Keratinocyte (primary cell): Measurements from ENCODE around the gene TADA3.

Source experiments
- EZH2 ChIP-seq: IDR thresholded peaks from one replicate; pipeline ENCODE4 v1.6.1; 2012; ENCODE audit warnings: inconsistent platforms, mild to moderate bottlenecking, low read length, moderate library complexity
- TF ChIP-seq, protein P1 (sequence below), 3 experiments: IDR thresholded peaks in 1 of 3; conservative IDR thresholded peaks in 1 of 3; optimal IDR thresholded peaks in 1 of 3; 2 replicates in 2 of 3; 3 replicates in 1 of 3; pipeline versions ENCODE3 to v1.5.1; 2011; ENCODE audit warnings: low read length in 3 of 3, mild to moderate bottlenecking in 3 of 3, moderate library complexity in 2 of 3, control low read depth in 1 of 3, inconsistent platforms in 1 of 3; ENCODE audit not compliant: insufficient read depth in 2 of 3; ENCODE audit errors: extremely low read depth in 1 of 3

- TF ChIP-seq, protein P1, sequence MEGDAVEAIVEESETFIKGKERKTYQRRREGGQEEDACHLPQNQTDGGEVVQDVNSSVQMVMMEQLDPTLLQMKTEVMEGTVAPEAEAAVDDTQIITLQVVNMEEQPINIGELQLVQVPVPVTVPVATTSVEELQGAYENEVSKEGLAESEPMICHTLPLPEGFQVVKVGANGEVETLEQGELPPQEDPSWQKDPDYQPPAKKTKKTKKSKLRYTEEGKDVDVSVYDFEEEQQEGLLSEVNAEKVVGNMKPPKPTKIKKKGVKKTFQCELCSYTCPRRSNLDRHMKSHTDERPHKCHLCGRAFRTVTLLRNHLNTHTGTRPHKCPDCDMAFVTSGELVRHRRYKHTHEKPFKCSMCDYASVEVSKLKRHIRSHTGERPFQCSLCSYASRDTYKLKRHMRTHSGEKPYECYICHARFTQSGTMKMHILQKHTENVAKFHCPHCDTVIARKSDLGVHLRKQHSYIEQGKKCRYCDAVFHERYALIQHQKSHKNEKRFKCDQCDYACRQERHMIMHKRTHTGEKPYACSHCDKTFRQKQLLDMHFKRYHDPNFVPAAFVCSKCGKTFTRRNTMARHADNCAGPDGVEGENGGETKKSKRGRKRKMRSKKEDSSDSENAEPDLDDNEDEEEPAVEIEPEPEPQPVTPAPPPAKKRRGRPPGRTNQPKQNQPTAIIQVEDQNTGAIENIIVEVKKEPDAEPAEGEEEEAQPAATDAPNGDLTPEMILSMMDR (optimal IDR thresholded peaks at IDR 0.05 in 1 of 3, IDR thresholded peaks at IDR 0.05 in 1 of 3, conservative IDR thresholded peaks at IDR 0.05 in 1 of 3; ENCODE audit: extremely low read depth in 1 of 3, insufficient read depth in 2 of 3, low read length in 3 of 3): no peak
- no peak for TF ChIP-seq EZH2
These were observed 44.2 kb downstream of the TADA3 start for GRCh38 chr3:9748031-9748430.
